BLaER1 (cell line): ENCODE data around the gene CYP4Z1.

Experiments used
- H3K27ac ChIP-seq: shearing (Covaris generic); formaldehyde crosslinking; 2 replicates; pipeline ENCODE4 v1.8.1; 2022
- H3K27me3 ChIP-seq: shearing (Covaris generic); formaldehyde crosslinking; 2 replicates; pipeline ENCODE4 v1.8.1; 2022
- H3K36me3 ChIP-seq: shearing (Covaris generic); formaldehyde crosslinking; 2 replicates; pipeline ENCODE4 v1.8.1; 2022
- H3K4me1 ChIP-seq: shearing (Covaris generic); formaldehyde crosslinking; 2 replicates; pipeline ENCODE4 v1.8.1; 2022
- H3K4me2 ChIP-seq: shearing (Covaris generic); formaldehyde crosslinking; 2 replicates; pipeline ENCODE4 v1.8.1; 2022
- H3K4me3 ChIP-seq: shearing (Covaris generic); formaldehyde crosslinking; 2 replicates; pipeline ENCODE4 v1.8.1; 2022
- H3K9ac ChIP-seq: shearing (Covaris generic); formaldehyde crosslinking; 2 replicates; pipeline ENCODE4 v1.8.1; 2022
- H3K9me3 ChIP-seq: shearing (Covaris generic); formaldehyde crosslinking; 2 replicates; pipeline ENCODE4 v1.8.1; 2022
- H4K20me1 ChIP-seq: shearing (Covaris generic); formaldehyde crosslinking; 2 replicates; pipeline ENCODE4 v1.8.1; 2022
- Cebpa-rat ChIP-seq: shearing (Covaris generic); IDR thresholded peaks from 2 replicates; pipeline ENCODE4 v1.8.1; 2022

The CYP4Z1 gene

GRCh38 chr1:47161298-47162040 is 94.4 kb downstream of the CYP4Z1 start:
- no peak for TF ChIP-seq Cebpa-rat
- Histone ChIP-seq H3K27me3 (no peaks in the 10 kb centered on the region), H3K4me1 (no peaks in the 10 kb centered on the region), H3K27ac (no peak overlapping the region), H3K36me3 (no peaks in the 10 kb centered on the region), H4K20me1 (no peaks in the 10 kb centered on the region), H3K9ac (no peak overlapping the region), H3K9me3 (0 out of 2 replicates have a peak, but pooled peaks cover 2% of the 10 kb centered on the region), H3K4me2 (no peak overlapping the region), H3K4me3 (no peak overlapping the region)

GRCh38 chr1:47164552-47164951 is 97.5 kb downstream of the CYP4Z1 start:
- H3K9me3 ChIP-seq = 0 out of 2 replicates have a peak, but pooled peaks cover 3% of the 10 kb centered on the region
- no peaks in the 10 kb centered on the region for H3K27me3 ChIP-seq
- H4K20me1 ChIP-seq = no peaks in the 10 kb centered on the region
- no peak overlapping the region for H3K4me3 ChIP-seq
- no peak overlapping the region for H3K9ac ChIP-seq
- TF ChIP-seq Cebpa-rat = no peak
- no peaks in the 10 kb centered on the region for H3K36me3 ChIP-seq
- no peaks in the 10 kb centered on the region for H3K4me1 ChIP-seq
- H3K27ac ChIP-seq = no peak overlapping the region
- H3K4me2 ChIP-seq = no peak overlapping the region
